CD4-positive, alpha-beta T cell treated with Interleukin-15 for 1 hour (primary cell): Measurements from ENCODE around the gene NFKB1.

Source experiments
- DNase-seq: peaks from one replicate; pipeline ENCODE4 v3.0.0-alpha.2; 2020

NFKB1 gene

DNA sequence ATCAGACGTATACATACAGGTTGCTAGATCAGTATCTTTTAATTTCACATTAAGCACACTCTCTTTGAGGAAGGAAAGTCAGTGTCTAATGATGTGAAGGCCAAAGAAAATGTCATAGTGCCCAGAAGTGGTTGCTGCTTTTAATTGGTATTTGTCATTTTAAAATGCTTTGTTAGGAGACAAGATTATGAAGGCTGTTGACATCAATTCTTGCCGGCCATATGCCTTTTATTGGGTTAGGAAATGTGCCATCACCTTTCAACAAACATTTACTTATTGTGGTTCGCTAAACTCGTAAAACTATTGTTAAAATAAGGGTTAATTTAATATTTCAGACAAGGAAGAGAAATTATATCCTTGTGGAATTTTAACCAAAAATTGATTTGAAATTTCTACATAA, 32.2 kb downstream of the NFKB1 start:
- DNase-seq = no peak

- no peak for DNase-seq
Measured at GRCh38 chr4:102533904-102534303, 32.7 kb downstream of the NFKB1 start.

DNA sequence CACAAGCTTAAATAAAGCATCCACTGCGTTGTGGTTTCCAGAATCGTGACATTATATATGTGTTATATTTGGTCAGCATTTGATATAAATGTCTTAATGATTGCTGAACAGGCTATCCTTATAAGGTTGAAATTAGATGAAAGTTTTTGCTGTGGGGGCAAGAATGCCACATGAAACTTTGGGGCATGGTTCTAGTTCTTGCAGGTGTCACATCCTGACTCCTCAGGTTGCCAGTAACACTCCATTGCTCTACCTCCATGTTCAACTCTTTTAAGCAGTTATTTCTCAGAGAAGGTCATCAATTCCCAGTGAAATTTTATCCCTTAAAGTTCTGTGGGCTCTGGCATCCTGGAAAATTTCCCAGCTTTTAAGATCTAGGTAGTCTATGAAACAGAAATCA, 33.7 kb downstream of the NFKB1 start:
- DNase-seq = no peak

DNA sequence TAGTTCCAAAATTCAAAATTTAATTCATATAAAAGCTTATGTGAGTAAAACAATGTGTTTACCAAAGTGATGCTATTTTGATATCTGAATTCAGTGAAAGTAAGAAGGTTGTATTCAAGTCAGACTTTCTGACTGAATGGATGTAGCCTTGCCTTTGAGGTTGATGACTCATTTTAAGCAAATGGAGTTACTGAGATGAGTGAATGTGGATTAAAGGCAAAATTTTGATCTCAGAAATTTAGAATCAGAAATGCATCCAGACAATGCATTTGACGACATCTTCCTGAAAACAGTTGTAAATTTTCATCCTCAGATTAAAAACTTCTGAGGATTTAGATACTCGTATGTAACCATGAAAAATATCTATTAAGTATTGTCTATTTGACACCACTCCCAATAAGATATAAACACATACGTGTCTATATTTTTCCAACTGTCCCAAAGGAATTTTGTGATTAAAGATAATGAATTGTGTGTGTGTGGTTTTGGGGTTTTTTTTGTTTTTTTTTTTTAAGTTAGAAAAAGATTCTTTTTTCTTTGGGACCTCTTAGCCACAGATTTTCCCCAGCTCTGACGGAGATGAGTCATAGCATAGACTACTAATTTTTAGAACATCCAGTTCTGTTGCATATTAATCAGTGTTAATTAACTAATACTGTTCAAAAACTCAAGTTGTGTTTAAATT, 34.4 kb downstream of the NFKB1 start:
- DNase-seq = no peak

DNA sequence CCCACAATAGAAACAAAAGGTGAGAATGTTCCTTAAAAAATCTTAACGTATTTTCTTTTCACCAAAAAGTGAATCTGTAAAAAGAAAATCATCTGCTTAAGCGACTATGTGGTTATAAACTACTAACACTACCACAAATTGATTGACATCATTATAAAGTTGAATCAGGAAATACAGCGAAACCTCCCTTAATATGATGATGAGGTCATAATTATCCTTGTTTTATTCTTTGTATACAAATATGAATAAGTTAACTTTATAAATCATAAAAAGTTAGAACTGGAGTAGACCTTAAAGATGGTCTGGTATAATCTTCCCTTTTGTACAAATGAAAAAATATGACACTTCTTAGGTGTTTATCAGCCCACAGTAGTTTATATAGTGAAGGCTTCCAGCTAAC, 35.6 kb downstream of the NFKB1 start:
- DNase-seq = no peak

GRCh38 chr4:102537269-102537668, 36.1 kb downstream of the NFKB1 start:
- no peak for DNase-seq

DNA sequence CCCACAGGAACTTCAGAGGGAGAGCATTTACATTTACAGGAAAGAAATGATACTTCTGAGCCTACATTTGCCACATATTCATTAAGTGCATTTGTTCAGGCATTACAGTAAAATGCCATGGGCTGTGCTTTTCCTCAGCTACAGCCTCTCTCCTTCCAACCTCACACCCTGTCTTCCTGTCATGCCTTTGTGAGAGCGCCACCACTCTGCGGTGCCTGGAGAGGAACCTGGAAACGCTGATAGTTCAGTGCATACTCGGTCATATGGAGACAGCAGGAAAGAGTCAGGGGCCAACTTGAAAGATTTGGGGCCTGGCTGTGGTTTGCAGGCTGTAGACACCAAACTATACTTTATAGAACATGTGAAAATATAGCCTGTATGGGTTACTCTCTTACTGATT, 40.5 kb downstream of the NFKB1 start:
- DNase-seq = no peak

DNA sequence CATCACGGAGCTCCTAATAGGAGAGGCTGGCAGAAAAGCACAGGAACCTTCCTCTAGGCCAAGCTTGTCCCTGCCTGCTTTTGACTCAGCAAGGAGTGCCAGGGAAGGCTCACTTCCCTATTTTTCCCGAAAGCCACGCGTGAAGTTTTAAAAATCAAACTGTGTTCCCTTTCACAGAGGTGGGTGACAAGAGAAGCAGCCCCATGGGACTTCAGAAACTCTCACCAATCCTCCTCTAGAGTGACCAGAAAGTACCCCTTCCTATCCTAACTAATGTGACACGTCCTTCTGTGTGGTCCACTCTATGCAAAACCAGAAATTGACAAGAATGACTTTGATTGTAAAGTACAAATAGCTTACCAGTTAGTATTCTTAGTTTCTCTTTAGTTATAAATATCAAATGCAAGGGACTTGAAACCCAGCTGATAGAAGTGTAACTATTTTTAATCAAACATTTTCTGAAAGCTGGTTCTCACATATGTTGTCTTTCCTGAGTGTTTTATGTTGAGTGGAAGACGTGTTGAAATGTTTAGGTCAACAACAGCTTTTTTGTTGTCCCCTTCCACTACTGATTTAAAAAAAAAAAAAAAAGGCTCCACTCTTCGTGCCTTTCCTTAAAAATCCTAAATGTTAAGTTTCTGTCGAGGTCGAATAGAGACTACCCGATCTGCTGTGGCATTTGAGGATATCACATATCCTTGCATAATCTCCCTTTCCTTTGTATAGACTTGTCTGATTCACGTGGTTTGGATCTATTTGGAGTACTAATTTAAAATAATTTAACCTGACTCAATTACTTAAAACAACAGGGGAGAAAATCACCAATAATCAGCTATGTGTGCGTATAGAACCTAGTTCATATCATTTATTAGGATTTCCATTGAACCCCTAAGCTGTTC, 42.1 kb downstream of the NFKB1 start:
- DNase-seq = no peak

GRCh38 chr4:102546635-102547034, 45.5 kb downstream of the NFKB1 start:
- DNase-seq = no peak

DNA sequence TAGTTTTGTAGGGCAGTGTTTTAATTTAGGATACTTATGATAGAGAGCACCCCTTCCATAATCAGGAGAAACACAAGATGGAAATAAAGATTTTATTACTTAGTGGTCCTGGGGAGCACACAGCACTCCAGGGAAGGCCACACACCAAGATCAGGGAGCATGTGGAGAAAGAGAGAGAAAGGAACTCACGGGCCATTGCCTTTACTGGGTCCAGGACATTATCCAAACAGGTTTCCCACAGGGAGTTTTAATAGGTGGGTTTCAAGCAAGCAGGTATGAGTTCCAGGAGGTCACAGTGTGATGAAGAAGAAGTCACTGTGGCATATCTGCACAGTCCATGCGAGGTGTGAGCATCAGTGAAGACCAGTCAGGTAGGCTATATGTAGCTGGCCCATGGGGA, 46.8 kb downstream of the NFKB1 start:
- DNase-seq = no peak

DNA sequence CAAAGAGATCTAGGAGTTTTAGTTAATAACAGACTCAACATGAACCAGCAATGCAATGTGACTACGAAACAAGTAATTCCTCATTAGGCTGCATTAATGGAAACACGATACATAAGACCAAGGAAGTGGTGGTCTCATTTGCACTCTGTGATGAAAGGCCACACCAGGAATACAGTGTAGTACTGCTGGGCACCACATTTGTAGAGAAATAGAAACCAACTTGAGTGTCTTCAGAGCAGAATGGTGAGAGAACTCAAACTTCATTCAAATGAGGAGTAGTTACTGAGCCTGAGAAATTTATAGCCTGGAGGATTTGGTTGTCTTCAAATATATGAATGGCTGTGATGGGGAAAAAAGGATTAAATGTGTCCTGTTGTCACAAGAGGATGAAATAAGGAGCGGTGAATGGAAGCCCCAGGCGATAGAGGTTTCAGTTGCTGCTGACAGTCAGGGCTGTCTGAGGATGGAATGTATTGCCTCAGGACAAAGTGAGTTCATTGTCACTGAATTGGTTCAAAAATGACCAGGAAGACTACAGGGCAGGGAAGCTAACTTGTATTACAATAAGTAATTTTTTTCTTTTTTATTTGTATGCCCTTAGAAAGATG, 50.9 kb downstream of the NFKB1 start:
- no peak for DNase-seq

DNA sequence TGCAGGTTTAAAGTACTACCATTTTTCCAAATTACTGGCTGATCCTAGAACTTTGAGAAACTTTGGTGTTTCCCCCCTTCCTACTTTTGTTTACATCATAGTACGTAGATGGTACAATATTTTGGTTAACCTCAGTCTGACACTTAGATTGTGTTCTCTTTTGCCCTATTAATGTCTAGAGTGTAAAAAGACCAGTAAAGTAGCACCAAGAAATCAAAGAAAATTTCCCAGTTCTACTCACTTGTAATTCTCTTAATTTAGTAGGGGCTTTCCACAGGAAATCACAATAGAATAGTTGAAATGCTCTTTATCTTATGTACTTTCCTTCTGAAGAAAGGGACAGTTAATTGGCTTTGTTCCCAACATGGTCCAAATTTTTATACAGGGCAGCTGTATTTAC, 51.6 kb downstream of the NFKB1 start:
- DNase-seq = no peak

DNA sequence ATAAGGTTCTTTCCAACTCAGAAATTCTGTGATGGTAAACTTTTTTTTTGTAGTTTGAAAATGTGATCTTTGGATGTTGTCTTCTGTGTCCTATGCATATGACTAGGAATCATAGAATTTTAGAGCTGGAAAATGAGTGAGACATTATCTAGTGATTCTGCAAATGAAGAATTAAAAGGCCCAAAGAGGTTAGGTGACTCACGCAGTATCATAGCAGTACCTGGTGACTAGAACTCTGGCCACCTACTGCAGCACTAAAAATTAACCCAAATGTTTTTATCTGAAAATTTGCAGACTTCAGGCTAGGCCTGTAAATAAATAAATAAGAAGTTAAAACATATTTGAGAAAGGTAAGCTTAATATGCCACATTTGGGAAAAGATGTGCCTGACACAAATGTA, 52.8 kb downstream of the NFKB1 start:
- DNase-seq = no peak

DNA sequence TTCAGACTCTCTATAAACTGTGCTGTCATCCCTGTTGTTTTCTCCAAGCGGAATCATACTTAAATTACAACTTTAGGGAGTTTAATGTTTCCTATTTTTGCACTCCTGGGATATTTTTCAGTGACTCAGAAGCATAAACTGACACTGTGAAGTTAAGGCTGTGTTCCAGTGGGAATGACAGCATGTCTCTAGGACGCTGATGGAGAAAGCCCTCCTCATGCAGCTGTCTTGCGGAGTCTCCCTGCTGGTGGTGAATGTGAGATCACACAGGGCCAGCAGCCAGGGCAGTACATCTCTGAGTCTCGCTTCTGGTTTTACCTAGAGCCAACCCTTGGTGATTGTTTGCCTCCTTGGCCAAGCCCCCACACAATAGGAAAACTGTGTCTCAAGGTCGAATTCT, 53.3 kb downstream of the NFKB1 start:
- no peak for DNase-seq

- DNase-seq = no peak
Measured at GRCh38 chr4:102554992-102555391, 53.8 kb downstream of the NFKB1 start.

DNA sequence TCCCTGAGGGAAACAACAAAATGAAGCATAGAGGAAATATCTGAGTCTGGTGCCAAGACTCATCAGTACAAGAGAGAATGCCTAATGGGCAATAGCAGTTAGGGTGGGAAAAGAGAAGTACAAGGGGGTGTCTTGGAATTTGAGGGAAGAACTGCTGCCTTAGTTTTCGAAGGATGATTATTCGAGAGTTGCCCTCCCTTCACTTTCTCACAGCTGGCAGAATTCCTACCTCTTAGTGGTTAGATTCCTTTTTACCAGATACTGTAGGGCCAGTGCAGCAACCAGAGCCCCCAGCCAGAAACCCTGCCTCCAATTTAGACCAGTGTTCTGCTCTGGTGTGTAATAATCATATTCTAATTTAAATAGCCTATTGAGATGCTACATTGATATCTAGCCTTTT, 56.5 kb downstream of the NFKB1 start:
- DNase-seq = no peak

DNA sequence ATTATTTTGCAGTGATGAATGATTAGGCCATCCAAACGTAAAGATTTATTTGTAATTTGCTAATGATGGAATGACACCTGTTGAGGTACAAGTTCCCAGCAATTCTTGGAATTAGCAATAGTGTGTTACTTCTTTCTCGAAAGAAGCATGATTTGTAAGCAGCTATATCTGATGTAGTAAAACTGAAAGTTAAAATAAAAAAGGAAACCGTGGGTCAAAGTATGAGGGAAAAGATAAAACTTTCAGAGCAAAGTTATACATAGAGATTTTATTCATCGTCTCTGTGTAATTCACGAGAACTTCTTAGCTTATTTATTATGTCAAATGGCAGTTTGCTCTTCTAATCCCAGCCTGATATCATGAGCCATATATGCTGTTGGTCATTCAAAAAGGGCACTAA, 59.0 kb downstream of the NFKB1 start:
- no peak for DNase-seq

GRCh38 chr4:102560571-102561341, 59.6 kb downstream of the NFKB1 start:
- no peak for DNase-seq

DNA sequence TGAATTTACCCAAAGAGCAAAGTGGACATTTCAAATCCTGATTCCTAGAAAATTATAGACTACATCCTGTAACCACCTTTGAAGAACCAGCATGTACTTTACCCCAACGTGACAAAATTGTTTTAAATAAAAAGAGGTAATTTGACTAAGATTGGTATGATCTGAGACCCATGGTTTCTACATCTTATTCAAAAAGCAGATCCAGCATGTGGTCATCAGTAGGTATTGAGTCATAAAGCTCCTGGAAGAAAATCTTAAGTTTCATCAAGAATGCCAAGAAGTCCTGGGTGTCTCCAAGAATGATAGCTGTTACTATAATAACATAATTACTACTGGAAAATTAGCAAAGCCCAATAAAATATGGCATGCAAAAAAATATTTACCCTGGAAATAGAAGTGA, 61.8 kb downstream of the NFKB1 start:
- no peak for DNase-seq

DNA sequence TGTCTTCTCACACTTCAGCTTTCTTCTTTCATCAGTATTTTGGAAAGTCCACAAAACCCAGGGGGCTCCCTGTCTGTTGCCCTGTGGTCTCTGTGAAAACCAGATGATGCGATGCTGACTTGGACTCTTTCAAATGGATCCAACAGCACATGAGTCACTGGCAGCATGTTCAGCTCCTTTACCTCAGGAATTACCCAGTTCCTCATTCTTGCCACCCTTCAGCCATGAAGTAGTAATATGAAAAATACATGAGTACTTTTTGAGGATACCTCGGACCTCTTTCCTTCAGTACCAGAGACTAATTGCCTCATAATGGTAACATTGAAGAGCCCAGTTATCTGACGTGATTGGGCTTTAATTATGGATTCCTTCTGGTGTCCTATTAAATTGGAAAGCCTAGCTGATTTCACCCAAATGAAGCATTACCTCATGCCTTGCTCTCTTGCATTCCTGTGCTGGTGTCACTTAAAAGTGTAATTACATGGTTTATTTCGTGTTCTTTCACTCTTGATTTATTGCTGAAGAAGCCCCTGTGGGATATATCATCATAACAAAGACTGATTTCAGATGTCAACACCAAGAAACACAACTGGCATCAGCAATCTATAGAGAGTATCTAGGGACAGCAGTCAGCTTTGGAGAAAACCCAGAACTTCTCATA, 63.4 kb downstream of the NFKB1 start:
- peak; percentile 57 for DNase-seq

DNA sequence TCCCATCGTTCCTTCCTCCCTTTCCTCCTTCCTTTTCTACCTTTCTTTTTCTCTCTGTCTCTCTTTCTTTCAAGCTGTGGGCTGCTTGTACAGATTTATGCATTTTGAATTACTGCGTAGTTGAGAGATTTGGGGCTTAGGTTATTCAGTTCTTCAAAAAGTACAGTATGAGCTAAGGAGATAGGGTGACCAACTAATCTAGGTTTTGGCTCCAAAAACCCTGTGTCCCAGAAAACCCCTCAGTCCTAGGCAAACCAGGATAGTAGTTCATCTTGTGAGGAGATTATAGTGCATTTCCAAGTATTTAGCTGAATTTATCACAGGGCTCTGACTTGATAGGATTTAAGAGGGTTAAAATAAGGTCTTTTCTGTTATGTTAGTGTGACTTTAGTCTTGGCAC, 64.5 kb downstream of the NFKB1 start:
- DNase-seq = no peak

DNA sequence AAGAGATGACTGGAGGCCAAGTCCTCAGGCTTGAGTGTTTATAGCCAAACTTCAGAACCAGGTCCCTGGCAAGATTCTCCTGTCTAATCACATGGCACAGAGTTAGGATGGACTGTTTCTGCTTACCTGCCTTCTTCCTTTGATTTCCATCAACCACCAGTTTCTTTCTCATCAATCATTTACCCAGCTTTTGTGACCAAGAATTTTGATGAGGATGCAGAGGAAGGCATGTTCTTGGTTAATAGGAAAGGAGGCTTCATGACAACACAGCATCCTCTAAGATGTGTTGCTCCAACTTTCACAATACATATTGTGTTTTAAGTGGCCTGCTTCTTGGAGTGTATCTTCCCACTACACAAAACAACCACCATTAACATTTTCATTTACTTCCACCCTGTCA, 65.3 kb downstream of the NFKB1 start:
- no peak for DNase-seq

- no peak for DNase-seq
Measured at GRCh38 chr4:102567427-102567826, 66.3 kb downstream of the NFKB1 start.
